PC-3 (cell line): Measurements from ENCODE around the gene FUS. TPM values are rescaled to one million over a fixed set of nuclear protein-coding genes. Genes with fewer than 3 reads are reported as not detected.

Source experiments
- ATAC-seq: fragments of 200-7000 bp; cut with Tn5 transposase; 2 replicates; pipeline ENCODE4 v1.9.1; 2020; ENCODE audit warnings: mild to moderate bottlenecking, moderate library complexity
- BruUV-seq: library from RNA; stranded (reverse); fragments of 400-500 nt; replicated peaks from 2 replicates; lab custom pipeline; 2021; lab: Mats Ljungman, UMichigan
- CTCF ChIA-PET: fragments of 300-600 bp; sonication (Branson Sonifier 250); formaldehyde crosslinking; loops from one replicate; lab custom pipeline; 2022; ENCODE audit warnings: antibody characterized with exemption; lab: Charles Lee
- POLR2A ChIA-PET: fragments of 300-600 bp; sonication (Branson Sonifier 250); formaldehyde crosslinking; loops from one replicate; lab custom pipeline; 2022; ENCODE audit warnings: antibody characterized with exemption; ENCODE audit not compliant: unreplicated experiment; lab: Charles Lee
- DNase-seq: peaks from one replicate; pipeline ENCODE4 v3.0.0-alpha.2; 2015
- H2AFZ ChIP-seq: fragments of 300-600 bp; sonication (generic); 2 replicates; pipeline ENCODE4 v1.6.0; 2016; ENCODE audit warnings: antibody characterized with exemption, low read length
- H3F3A ChIP-seq: fragments of 300-600 bp; sonication (generic); one replicate; pipeline ENCODE4 v1.6.0; 2017; ENCODE audit warnings: antibody characterized with exemption, low read length, control low read depth, mild to moderate bottlenecking; ENCODE audit not compliant: unreplicated experiment
- H3K27ac ChIP-seq: fragments of 300-600 bp; sonication (generic); 2 replicates; pipeline ENCODE4 v1.5.1; 2016; ENCODE audit warnings: mild to moderate bottlenecking, low read length
- H3K27me3 ChIP-seq: fragments of 300-600 bp; sonication (generic); 2 replicates; pipeline ENCODE4 v1.6.1; 2016; ENCODE audit warnings: low read length, mixed read lengths
- H3K36me3 ChIP-seq: fragments of 300-600 bp; sonication (generic); 2 replicates; pipeline ENCODE4 v1.6.1; 2016; ENCODE audit warnings: low read depth, mixed run types, low read length, mixed read lengths
- H3K4me1 ChIP-seq: fragments of 300-600 bp; sonication (generic); 2 replicates; pipeline ENCODE4 v1.5.1; 2016; ENCODE audit warnings: low read length; ENCODE audit not compliant: insufficient read depth
- H3K4me2 ChIP-seq: fragments of 300-600 bp; sonication (generic); 2 replicates; pipeline ENCODE4 v1.6.0; 2016; ENCODE audit warnings: low read length
- H3K4me3 ChIP-seq: fragments of 300-600 bp; sonication (generic); 2 replicates; pipeline ENCODE4 v1.5.1; 2016; ENCODE audit warnings: mild to moderate bottlenecking, low read length, mixed read lengths
- H3K79me2 ChIP-seq: fragments of 300-600 bp; sonication (generic); 2 replicates; pipeline ENCODE4 v1.6.1; 2017; ENCODE audit warnings: low read length, mixed read lengths
- H3K9ac ChIP-seq: fragments of 300-600 bp; sonication (generic); 2 replicates; pipeline ENCODE4 v1.6.0; 2016; ENCODE audit warnings: mild to moderate bottlenecking, low read length
- H3K9me2 ChIP-seq: fragments of 300-600 bp; sonication (generic); replicated peaks from 2 replicates; pipeline ENCODE4 v1.6.1; 2016; ENCODE audit warnings: mixed run types, low read length, mixed read lengths
- H3K9me3 ChIP-seq: fragments of 300-600 bp; sonication (generic); 2 replicates; pipeline ENCODE4 v1.6.1; 2016; ENCODE audit warnings: low read length, mixed read lengths
- H4K20me1 ChIP-seq: fragments of 300-600 bp; sonication (generic); 2 replicates; pipeline ENCODE4 v1.6.1; 2016; ENCODE audit warnings: low read length, mixed read lengths
- CTCF ChIP-seq: fragments of 300-600 bp; sonication (generic); conservative IDR thresholded peaks from 2 replicates; pipeline ENCODE4 v1.5.1; 2017; ENCODE audit warnings: antibody characterized with exemption, low read depth, mild to moderate bottlenecking, low read length
- EZH2 ChIP-seq: fragments of 300-600 bp; sonication (generic); IDR thresholded peaks from one replicate; pipeline ENCODE4 v1.6.1; 2017; ENCODE audit warnings: antibody characterized with exemption, mild to moderate bottlenecking, low read length; ENCODE audit not compliant: unreplicated experiment
- EZH2phosphoT487 ChIP-seq: fragments of 300-600 bp; sonication (generic); IDR thresholded peaks from 2 replicates; pipeline ENCODE4 v1.6.1; 2018; ENCODE audit warnings: mild to moderate bottlenecking, antibody characterized with exemption, low read length, borderline replicate concordance
- intact Hi-C: fragments of 100-400 bp; cut with micrococcal nuclease; formaldehyde crosslinking; loops from 2 replicates; pipeline ENCODE4 v1.9.0; 2023
- total RNA-seq: library from RNA; depleted of rRNA; stranded (reverse); fragments of >200 nt; gene quantifications from 2 replicates; pipeline ENCODE4 v1.2.3, GENCODE V29; 2014

FUS gene
- total RNA-seq, 1 experiment from 2014 or later, result 43.0 TPM

GRCh38 chr16:31196324-31197088 lies 16.6 kb downstream of the FUS start:
- no TSS peak for BruUV-seq
- DNase-seq (no peak), ATAC-seq (no peak)
- POLR2A ChIA-PET, result no interaction called here
- no peaks in the 10 kb centered on the region for H3K9me3 ChIP-seq
- no peak overlapping the region for H3K4me3 ChIP-seq
- TF ChIP-seq EZH2, result no peak
- no peak for TF ChIP-seq EZH2phosphoT487
- no peak for TF ChIP-seq CTCF
- H3F3A ChIP-seq, result no peaks in the 10 kb centered on the region
- peaks cover 27% of the 10 kb centered on the region for H4K20me1 ChIP-seq
- H3K9me2 ChIP-seq, result no peaks in the 10 kb centered on the region
- no peaks in the 10 kb centered on the region for H3K79me2 ChIP-seq
- H3K4me1 ChIP-seq, result peaks cover 12% of the 10 kb centered on the region; the same call in 1 of the 2 replicates
- H3K27me3 ChIP-seq, result no peaks in the 10 kb centered on the region
- H3K4me2 ChIP-seq, result no peak overlapping the region
- CTCF ChIA-PET, result no interaction called here
- H2AFZ ChIP-seq, result no peak overlapping the region
- H3K36me3 ChIP-seq, result peaks cover 33% of the 10 kb centered on the region
- H3K9ac ChIP-seq, result no peak overlapping the region
- intact Hi-C loops, result no loop called here
- no peak overlapping the region for H3K27ac ChIP-seq

DNA sequence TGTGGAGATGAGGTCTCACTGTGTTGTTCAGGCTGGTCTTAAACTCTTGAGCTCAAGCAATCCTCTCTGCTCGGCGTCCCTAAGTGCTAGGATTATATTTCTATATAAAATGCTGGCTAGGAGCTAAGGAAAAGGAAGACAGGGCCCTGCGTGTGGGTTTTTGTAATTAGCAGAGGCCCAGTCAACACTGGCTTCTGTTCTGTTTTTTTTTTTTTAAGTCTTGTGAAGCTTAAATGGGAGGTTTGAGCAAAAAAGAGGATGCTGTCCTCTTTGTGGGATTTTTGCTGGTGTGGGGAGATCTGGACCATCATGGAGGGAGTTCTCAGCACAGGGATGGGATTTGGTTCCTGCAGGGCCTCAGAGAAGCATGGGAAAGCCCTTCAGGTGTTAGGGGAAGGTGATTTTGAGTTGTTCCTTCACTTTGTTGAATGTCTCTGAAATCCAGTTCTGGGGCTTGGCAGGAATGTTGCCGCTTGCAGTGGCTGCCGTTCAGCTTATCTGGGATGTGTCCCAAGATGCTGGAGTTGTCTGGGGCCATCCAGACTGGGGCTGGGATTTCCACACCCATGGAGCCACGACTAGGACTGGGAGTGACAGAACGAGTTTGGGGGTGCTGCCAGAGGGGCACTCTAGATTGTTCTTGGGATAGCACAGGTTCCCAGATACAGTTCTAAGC lies 18.4 kb downstream of the FUS start:
- H3K9ac ChIP-seq, result no peak overlapping the region
- DNase-seq, result no peak
- H3K9me3 ChIP-seq, result no peaks in the 10 kb centered on the region
- peaks cover 20% of the 10 kb centered on the region for H3K36me3 ChIP-seq
- H3K27ac ChIP-seq, result no peak overlapping the region
- H3K4me2 ChIP-seq, result no peak overlapping the region
- no TSS peak for BruUV-seq
- no peak overlapping the region for H2AFZ ChIP-seq
- peaks cover 26% of the 10 kb centered on the region for H4K20me1 ChIP-seq
- TF ChIP-seq EZH2 (no peak), EZH2phosphoT487 (no peak), CTCF (no peak)
- ATAC-seq, result no peak
- H3K4me1 ChIP-seq, result peaks cover 16% of the 10 kb centered on the region; the same call in 1 of the 2 replicates
- CTCF ChIA-PET, result no interaction called here
- H3K9me2 ChIP-seq, result no peaks in the 10 kb centered on the region
- H3K4me3 ChIP-seq, result no peak overlapping the region
- H3K27me3 ChIP-seq, result no peaks in the 10 kb centered on the region
- intact Hi-C loops, result no loop called here
- H3K79me2 ChIP-seq, result no peaks in the 10 kb centered on the region
- H3F3A ChIP-seq, result no peaks in the 10 kb centered on the region
- POLR2A ChIA-PET, result no interaction called here
